Neural crest cell (in vitro differentiated cells): ENCODE results near the gene PXMP2. TPM values are rescaled to one million over a fixed set of nuclear protein-coding genes. Genes with fewer than 3 reads are reported as not detected.

Experiments used
- DNase-seq: peaks from one replicate; pipeline ENCODE4 v3.0.0; 2021; ENCODE audit warnings: low read depth, mixed read lengths, low spot score
- H3K27ac Mint-ChIP-seq: one replicate; pipeline ENCODE4 v1.8.0; 2021; ENCODE audit warnings: mild to moderate bottlenecking, mixed read lengths; ENCODE audit not compliant: unreplicated experiment
- H3K27me3 Mint-ChIP-seq: 2 replicates; pipeline ENCODE4 v1.8.0; 2021; ENCODE audit warnings: low read depth, mild to moderate bottlenecking, mixed read lengths
- H3K36me3 Mint-ChIP-seq: 2 replicates; pipeline ENCODE4 v1.8.0; 2021; ENCODE audit warnings: low read depth, mild to moderate bottlenecking, mixed read lengths
- H3K4me1 Mint-ChIP-seq: 2 replicates; pipeline ENCODE4 v1.8.0; 2021; ENCODE audit warnings: mixed read lengths
- H3K4me3 Mint-ChIP-seq: one replicate; pipeline ENCODE4 v1.8.0; 2021; ENCODE audit warnings: mild to moderate bottlenecking, mixed read lengths
- H3K9me3 Mint-ChIP-seq: 2 replicates; pipeline ENCODE4 v1.8.0; 2021; ENCODE audit warnings: mixed read lengths
- total RNA-seq: library from RNA; stranded (reverse); gene quantifications from 2 replicates; pipeline ENCODE4 v1.2.1, GENCODE V29; 2021
- TF ChIP-seq, protein P1 (sequence below): fragments of 200-600 bp; sonication (generic); conservative IDR thresholded peaks from 2 replicates; pipeline ENCODE4 v1.5.0; 2021; ENCODE audit warnings: antibody characterized with exemption, mild to moderate bottlenecking

Gene PXMP2
- total RNA-seq, 1 donor from 2014 or later = 33.5 TPM

DNA sequence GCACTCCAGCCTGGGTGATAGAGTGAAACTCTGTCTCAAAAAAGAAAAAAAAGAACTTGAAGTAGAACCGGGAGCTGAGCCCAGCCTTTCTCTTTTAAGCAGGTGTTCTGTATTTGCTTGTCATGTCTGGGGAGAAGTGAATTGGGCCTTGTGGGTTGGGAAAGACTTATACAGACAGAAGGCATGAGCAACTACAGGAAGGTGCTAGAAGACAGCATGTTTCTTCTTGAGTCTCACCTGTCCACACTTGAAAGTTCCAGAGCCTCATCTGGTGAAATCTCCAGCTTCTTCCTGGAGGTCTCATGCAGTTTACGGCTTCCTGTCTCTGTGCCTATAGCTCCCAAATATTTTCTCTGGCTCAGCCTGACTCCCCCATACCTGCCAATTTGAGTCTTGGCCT, 25.7 kb downstream of the PXMP2 start:
- TF ChIP-seq, protein P1, sequence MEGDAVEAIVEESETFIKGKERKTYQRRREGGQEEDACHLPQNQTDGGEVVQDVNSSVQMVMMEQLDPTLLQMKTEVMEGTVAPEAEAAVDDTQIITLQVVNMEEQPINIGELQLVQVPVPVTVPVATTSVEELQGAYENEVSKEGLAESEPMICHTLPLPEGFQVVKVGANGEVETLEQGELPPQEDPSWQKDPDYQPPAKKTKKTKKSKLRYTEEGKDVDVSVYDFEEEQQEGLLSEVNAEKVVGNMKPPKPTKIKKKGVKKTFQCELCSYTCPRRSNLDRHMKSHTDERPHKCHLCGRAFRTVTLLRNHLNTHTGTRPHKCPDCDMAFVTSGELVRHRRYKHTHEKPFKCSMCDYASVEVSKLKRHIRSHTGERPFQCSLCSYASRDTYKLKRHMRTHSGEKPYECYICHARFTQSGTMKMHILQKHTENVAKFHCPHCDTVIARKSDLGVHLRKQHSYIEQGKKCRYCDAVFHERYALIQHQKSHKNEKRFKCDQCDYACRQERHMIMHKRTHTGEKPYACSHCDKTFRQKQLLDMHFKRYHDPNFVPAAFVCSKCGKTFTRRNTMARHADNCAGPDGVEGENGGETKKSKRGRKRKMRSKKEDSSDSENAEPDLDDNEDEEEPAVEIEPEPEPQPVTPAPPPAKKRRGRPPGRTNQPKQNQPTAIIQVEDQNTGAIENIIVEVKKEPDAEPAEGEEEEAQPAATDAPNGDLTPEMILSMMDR = no peak
- no peak for DNase-seq
- no peaks in the 10 kb centered on the region for H3K27me3 Mint-ChIP-seq
- peaks cover 17% of the 10 kb centered on the region for H3K4me1 Mint-ChIP-seq
- no peaks in the 10 kb centered on the region for H3K9me3 Mint-ChIP-seq
- H3K36me3 Mint-ChIP-seq = peaks cover 7% of the 10 kb centered on the region
- H3K27ac Mint-ChIP-seq = no peak overlapping the region
- H3K4me3 Mint-ChIP-seq = peak overlapping the region; percentile 78

DNA sequence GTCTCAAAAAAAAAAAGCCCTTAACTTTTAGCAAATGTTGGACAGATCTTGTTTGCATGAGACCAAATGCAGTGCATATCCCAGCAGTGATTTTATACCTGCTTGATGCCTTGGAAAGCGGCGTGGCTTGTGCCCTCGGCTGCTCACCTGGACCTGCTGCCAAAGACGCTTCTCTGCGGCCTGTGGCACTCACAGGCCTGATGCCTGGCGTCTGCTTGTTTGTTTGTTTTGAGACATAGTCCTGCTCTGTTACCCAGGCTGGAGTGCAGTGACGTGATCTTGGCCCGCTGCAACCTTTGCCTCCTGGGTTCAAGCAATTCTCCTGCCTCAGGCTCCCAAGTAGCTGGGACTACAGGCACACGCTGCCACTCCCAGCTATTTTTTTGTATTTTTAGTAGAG, 28.5 kb downstream of the PXMP2 start:
- no peak overlapping the region for H3K4me3 Mint-ChIP-seq
- TF ChIP-seq, protein P1 = no peak
- peaks cover 4% of the 10 kb centered on the region for H3K36me3 Mint-ChIP-seq
- H3K4me1 Mint-ChIP-seq = peaks cover 12% of the 10 kb centered on the region
- H3K27ac Mint-ChIP-seq = no peak overlapping the region
- H3K9me3 Mint-ChIP-seq = no peaks in the 10 kb centered on the region
- no peaks in the 10 kb centered on the region for H3K27me3 Mint-ChIP-seq
- no peak for DNase-seq

DNA sequence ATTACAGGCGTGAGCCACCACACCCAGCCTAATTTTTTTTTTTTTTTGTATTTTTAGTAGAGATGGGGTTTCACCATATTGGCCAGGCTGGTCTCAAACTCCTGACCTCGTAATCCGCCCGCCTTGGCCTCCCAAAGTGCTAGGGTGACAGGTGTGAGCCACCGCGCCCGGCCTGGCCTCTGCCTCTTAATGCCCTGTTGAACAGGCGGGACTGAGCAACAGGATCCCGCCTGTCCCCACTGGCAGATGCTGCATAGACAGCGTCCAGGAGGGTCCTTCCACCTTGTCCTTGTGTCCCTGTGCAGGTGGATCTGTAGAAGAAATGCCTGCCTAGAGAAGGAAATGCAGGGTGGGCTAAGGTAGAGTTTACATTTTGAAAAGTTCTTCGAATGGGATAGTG, 29.0 kb downstream of the PXMP2 start:
- Mint-ChIP-seq H3K27ac (no peak overlapping the region), H3K4me1 (peaks cover 12% of the 10 kb centered on the region), H3K36me3 (peaks cover 4% of the 10 kb centered on the region), H3K9me3 (no peaks in the 10 kb centered on the region), H3K27me3 (no peaks in the 10 kb centered on the region), H3K4me3 (no peak overlapping the region)
- DNase-seq = no peak
- TF ChIP-seq, protein P1 = no peak

DNA sequence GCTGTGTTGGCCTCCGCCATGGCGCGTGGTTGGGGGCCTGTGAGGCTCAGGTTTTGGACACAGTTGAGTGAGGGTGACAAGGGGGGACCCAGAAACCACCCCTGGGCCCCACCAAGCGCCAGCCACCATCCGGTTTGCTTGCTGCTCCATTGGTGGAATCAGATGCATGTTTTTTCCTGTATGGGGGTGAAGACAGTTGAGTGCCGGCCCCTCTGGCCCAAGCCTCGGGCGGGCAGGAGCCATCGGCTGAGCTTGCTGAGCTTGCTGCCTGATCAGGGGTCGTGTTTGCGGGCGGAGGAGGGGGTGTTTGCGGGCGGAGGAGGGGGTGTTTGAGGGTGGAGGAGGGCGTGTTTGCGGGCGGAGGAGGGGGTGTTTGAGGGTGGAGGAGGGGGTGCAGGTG, 29.6 kb downstream of the PXMP2 start:
- H3K4me3 Mint-ChIP-seq = no peak overlapping the region

DNA sequence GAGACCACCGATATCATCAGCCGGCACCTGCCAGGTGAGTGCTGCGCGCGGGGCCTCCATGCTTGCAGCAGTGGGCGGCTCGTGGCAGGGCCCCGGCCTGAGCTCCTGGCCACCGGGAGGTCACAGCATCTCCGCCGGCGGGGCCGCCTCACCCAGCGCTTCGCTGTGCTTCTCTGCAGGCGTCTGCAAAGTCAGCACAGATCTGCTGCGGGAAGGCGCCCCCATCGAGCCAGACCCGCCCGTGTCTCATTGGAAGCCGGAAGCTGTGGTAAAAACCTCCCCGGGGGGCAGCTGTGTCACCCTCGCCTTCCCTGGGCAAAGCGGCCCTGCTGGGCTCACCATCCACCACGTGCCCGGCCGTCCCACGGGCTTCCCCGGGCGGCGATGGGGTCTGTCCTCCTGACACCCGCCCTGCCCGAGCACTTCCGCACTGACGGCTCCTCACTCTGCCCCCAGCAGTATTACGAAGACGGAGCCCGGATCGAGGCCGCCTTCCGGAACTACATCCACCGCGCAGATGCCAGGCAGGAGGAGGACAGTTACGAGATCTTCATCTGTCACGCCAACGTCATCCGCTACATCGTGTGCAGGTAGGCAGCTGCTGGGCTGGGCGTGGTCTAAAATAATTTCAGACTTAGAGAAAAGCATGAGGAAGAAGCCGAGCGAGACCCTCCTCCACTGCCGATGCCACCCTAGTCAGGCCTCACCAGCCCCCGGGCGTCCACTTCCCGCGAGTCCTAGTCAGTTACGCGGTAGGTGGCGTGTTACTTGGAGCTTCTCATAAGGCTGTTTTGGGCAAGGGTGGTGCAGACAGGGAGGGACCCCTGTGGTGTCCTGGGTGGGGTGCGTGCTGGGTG, 30.4 kb downstream of the PXMP2 start:
- no peaks in the 10 kb centered on the region for H3K9me3 Mint-ChIP-seq

More for the DNA sequence above, 29.6 kb downstream of the PXMP2 start:
- Mint-ChIP-seq H3K27ac (no peak overlapping the region), H3K36me3 (peaks cover 4% of the 10 kb centered on the region), H3K9me3 (no peaks in the 10 kb centered on the region), H3K4me1 (peaks cover 6% of the 10 kb centered on the region), H3K27me3 (no peaks in the 10 kb centered on the region)
- no peak for DNase-seq
- TF ChIP-seq, protein P1 = no peak

More for the DNA sequence above, 30.4 kb downstream of the PXMP2 start:
- H3K4me1 Mint-ChIP-seq = peaks cover 3% of the 10 kb centered on the region
- no peaks in the 10 kb centered on the region for H3K27me3 Mint-ChIP-seq
- TF ChIP-seq, protein P1 = no peak
- H3K27ac Mint-ChIP-seq = no peak overlapping the region
- no peak for DNase-seq
- H3K36me3 Mint-ChIP-seq = peaks cover 4% of the 10 kb centered on the region
- H3K4me3 Mint-ChIP-seq = peak overlapping the region; percentile 65
